Upper lobe of left lung (tissue), 4 donors: Measurements from ENCODE around the gene TBX15.

Experiments used
- CTCF ChIP-seq, 6 experiments: fragments of 450-650 bp in 4 of 6; fragments of 200-600 bp in 2 of 6; sonication (generic) in 2 of 6; IDR thresholded peaks; one replicate each; pipeline ENCODE4 v1.5.1; 2016 to 2019; ENCODE audit warnings: antibody characterized with exemption in 6 of 6
- POLR2A ChIP-seq, 4 donors: fragments of 450-650 bp; IDR thresholded peaks; one replicate each; pipeline ENCODE4 v1.5.1; 2016 to 2017; ENCODE audit warnings: antibody characterized with exemption in 4 of 4, mild to moderate bottlenecking in 2 of 4

- TF ChIP-seq CTCF (IDR thresholded peaks at IDR 0.05): no peak
- no peak for TF ChIP-seq POLR2A (IDR thresholded peaks at IDR 0.05)
These were observed 73.6 kb downstream of the TBX15 start for GRCh38 chr1:118914379-118915161.
